Hepatocyte (in vitro differentiated cells): Measurements from ENCODE around the gene LRRK1. TPM values are rescaled to one million over a fixed set of nuclear protein-coding genes. Genes with fewer than 3 reads are reported as not detected.

Source experiments
- DNase-seq: peaks from one replicate; pipeline ENCODE4 v3.0.0-alpha.2; 2016; ENCODE audit warnings: low spot score
- H2AFZ ChIP-seq: fragments of 200-600 bp; sonication (generic); 2 replicates; pipeline ENCODE4 v1.6.0; 2016; ENCODE audit warnings: antibody characterized with exemption, mild to moderate bottlenecking
- H3K27ac ChIP-seq: fragments of 200-600 bp; sonication (generic); 2 replicates; pipeline ENCODE4 v1.5.1; 2016; ENCODE audit warnings: mild to moderate bottlenecking
- H3K27me3 ChIP-seq: fragments of 200-600 bp; sonication (generic); 2 replicates; pipeline ENCODE4 v1.6.1; 2016
- H3K36me3 ChIP-seq: fragments of 200-600 bp; sonication (generic); replicated peaks from 2 replicates; pipeline ENCODE4 v1.5.1; 2016; ENCODE audit warnings: low read depth; ENCODE audit not compliant: insufficient read depth
- H3K4me1 ChIP-seq: fragments of 200-600 bp; sonication (generic); 2 replicates; pipeline ENCODE4 v1.5.1; 2016; ENCODE audit warnings: mild to moderate bottlenecking, moderate library complexity; ENCODE audit not compliant: insufficient read depth
- H3K4me2 ChIP-seq: fragments of 200-600 bp; sonication (generic); 2 replicates; pipeline ENCODE4 v1.6.0; 2016
- H3K4me3 ChIP-seq: fragments of 200-600 bp; sonication (generic); 2 replicates; pipeline ENCODE4 v1.5.1; 2016; ENCODE audit warnings: mild to moderate bottlenecking
- H3K79me2 ChIP-seq: fragments of 200-600 bp; sonication (generic); 2 replicates; pipeline ENCODE4 v1.6.0; 2017; ENCODE audit warnings: mild to moderate bottlenecking
- H3K9me2 ChIP-seq: fragments of 200-600 bp; sonication (generic); replicated peaks from 2 replicates; pipeline ENCODE4 v1.6.0; 2017; ENCODE audit warnings: mild to moderate bottlenecking; ENCODE audit not compliant: insufficient read depth
- H3K9me3 ChIP-seq: fragments of 200-600 bp; sonication (generic); 2 replicates; pipeline ENCODE4 v1.5.1; 2016; ENCODE audit warnings: low read depth, mild to moderate bottlenecking
- H4K20me1 ChIP-seq: fragments of 200-600 bp; sonication (generic); 2 replicates; pipeline ENCODE4 v1.6.0; 2016; ENCODE audit warnings: mild to moderate bottlenecking; ENCODE audit not compliant: insufficient read depth, poor library complexity, severe bottlenecking
- CTCF ChIP-seq: fragments of 200-600 bp; sonication (generic); IDR thresholded peaks from 2 replicates; pipeline ENCODE4 v1.5.1; 2016; ENCODE audit warnings: antibody characterized with exemption, mild to moderate bottlenecking; ENCODE audit not compliant: poor library complexity
- EZH2 ChIP-seq: fragments of 200-600 bp; sonication (generic); IDR thresholded peaks from 2 replicates; pipeline ENCODE4 v1.6.1; 2016; ENCODE audit warnings: antibody characterized with exemption, mild to moderate bottlenecking, borderline replicate concordance
- EZH2phosphoT487 ChIP-seq: fragments of 200-600 bp; sonication (generic); IDR thresholded peaks from one replicate; pipeline ENCODE4 v1.6.1; 2018; ENCODE audit warnings: antibody characterized with exemption, mild to moderate bottlenecking, low read depth, moderate library complexity; ENCODE audit not compliant: unreplicated experiment, severe bottlenecking
- WGBS: methylation state at CpG from one replicate; pipeline ENCODE4 v1.1.6; 2016; ENCODE audit warnings: low lambda C conversion rate; ENCODE audit errors: missing lambda C conversion rate; 5-methylcytosine and 5-hydroxymethylcytosine counted together
- polyA plus RNA-seq: library from polyadenylated mRNA; unstranded; fragments of >200 nt; fragmentation: Nextera tagmentation; extraction: Ambion mirVana; gene quantifications from 2 replicates; pipeline ENCODE4 v1.2.1, GENCODE V29; 2016
- total RNA-seq: library from RNA; depleted of rRNA; stranded (reverse); fragments of >200 nt; gene quantifications from 2 replicates; pipeline ENCODE4 v1.2.3, GENCODE V29; 2014

The LRRK1 gene
- total and polyA plus RNA-seq, 2 experiments from 2014 or later: 2.1 TPM

- Histone ChIP-seq H3K9me2 (no peaks in the 10 kb centered on the region), H3K4me1 (peaks cover 4% of the 10 kb centered on the region), H2AFZ (no peak overlapping the region), H3K36me3 (no peaks in the 10 kb centered on the region), H3K4me3 (no peak overlapping the region), H3K9me3 (no peaks in the 10 kb centered on the region), H3K27me3 (no peaks in the 10 kb centered on the region), H4K20me1 (no peaks in the 10 kb centered on the region), H3K4me2 (no peak overlapping the region), H3K27ac (peak overlapping the region; percentile 71), H3K79me2 (no peaks in the 10 kb centered on the region)
- DNase-seq: no peak
- 92% methylated on average over 11 of the region's 11 CpGs for WGBS
- TF ChIP-seq CTCF (no peak), EZH2 (no peak), EZH2phosphoT487 (no peak)
Measured at GRCh38 chr15:101044625-101045235, 125.6 kb downstream of the LRRK1 start.

- Histone ChIP-seq H4K20me1 (no peaks in the 10 kb centered on the region), H3K79me2 (no peaks in the 10 kb centered on the region), H2AFZ (no peak overlapping the region), H3K9me2 (no peaks in the 10 kb centered on the region), H3K9me3 (no peaks in the 10 kb centered on the region), H3K4me2 (no peak overlapping the region), H3K4me1 (peaks cover 4% of the 10 kb centered on the region), H3K27ac (peak overlapping the region; percentile 71), H3K36me3 (no peaks in the 10 kb centered on the region), H3K27me3 (no peaks in the 10 kb centered on the region), H3K4me3 (no peak overlapping the region)
- 60% methylated on average over 14 of the region's 14 CpGs for whole genome bisulfite sequencing
- no peak for DNase-seq
- no peak for TF ChIP-seq EZH2phosphoT487
- TF ChIP-seq EZH2: no peak
- no peak for TF ChIP-seq CTCF
Measured at GRCh38 chr15:101045236-101045646, 126.1 kb downstream of the LRRK1 start.

GRCh38 chr15:101045835-101046691 is 126.9 kb downstream of the LRRK1 start:
- DNase-seq: no peak
- peak overlapping the region; percentile 12 for H3K27ac ChIP-seq
- no peaks in the 10 kb centered on the region for H3K79me2 ChIP-seq
- no peak for TF ChIP-seq EZH2
- no peak for TF ChIP-seq CTCF
- no peak for TF ChIP-seq EZH2phosphoT487
- no peaks in the 10 kb centered on the region for H3K36me3 ChIP-seq
- H3K9me2 ChIP-seq: no peaks in the 10 kb centered on the region
- no peaks in the 10 kb centered on the region for H4K20me1 ChIP-seq
- H2AFZ ChIP-seq: no peak overlapping the region
- H3K9me3 ChIP-seq: no peaks in the 10 kb centered on the region
- WGBS: 95% methylated on average over 19 of the region's 19 CpGs
- no peak overlapping the region for H3K4me2 ChIP-seq
- no peaks in the 10 kb centered on the region for H3K27me3 ChIP-seq
- peaks cover 4% of the 10 kb centered on the region for H3K4me1 ChIP-seq
- no peak overlapping the region for H3K4me3 ChIP-seq
